Adipocyte (in vitro differentiated cells): Measurements from ENCODE around the gene TDRKH.

Experiments
- DNase-seq: peaks from one replicate; pipeline ENCODE4 v3.0.0-alpha.2; 2015; ENCODE audit warnings: low read depth
- H3K27me3 ChIP-seq: replicated peaks from 2 replicates; pipeline ENCODE4 v1.7.0; 2013; ENCODE audit warnings: mild to moderate bottlenecking, low read length, moderate library complexity; ENCODE audit not compliant: control insufficient read depth, insufficient read depth
- H3K36me3 ChIP-seq: 2 replicates; pipeline ENCODE4 v1.7.0; 2013; ENCODE audit warnings: low read length, mild to moderate bottlenecking, moderate library complexity; ENCODE audit not compliant: control insufficient read depth, insufficient read depth, severe bottlenecking
- H3K4me1 ChIP-seq: 2 replicates; pipeline ENCODE4 v1.7.0; 2013; ENCODE audit warnings: mild to moderate bottlenecking, low read length, moderate library complexity; ENCODE audit not compliant: control insufficient read depth, insufficient read depth
- H3K4me3 ChIP-seq: 2 replicates; pipeline ENCODE4 v1.7.0; 2013; ENCODE audit warnings: mild to moderate bottlenecking, low read length, moderate library complexity
- H3K9ac ChIP-seq: 2 replicates; pipeline ENCODE4 v1.7.0; 2013; ENCODE audit warnings: mild to moderate bottlenecking, low read length, moderate library complexity
- H3K9me3 ChIP-seq: 2 replicates; pipeline ENCODE4 v1.7.0; 2013; ENCODE audit warnings: mild to moderate bottlenecking, low read length, moderate library complexity; ENCODE audit not compliant: control insufficient read depth

The TDRKH gene

GRCh38 chr1:151820940-151821339 lies 30.6 kb upstream of the TDRKH start:
- no peaks in the 10 kb centered on the region for H3K36me3 ChIP-seq
- no peak for DNase-seq
- H3K4me3 ChIP-seq, result no peak overlapping the region
- no peak overlapping the region for H3K9ac ChIP-seq
- peaks cover 30% of the 10 kb centered on the region for H3K4me1 ChIP-seq
- H3K9me3 ChIP-seq, result no peaks in the 10 kb centered on the region
- peaks cover 39% of the 10 kb centered on the region for H3K27me3 ChIP-seq

GRCh38 chr1:151819976-151820623 lies 29.8 kb upstream of the TDRKH start:
- no peak overlapping the region for H3K4me3 ChIP-seq
- DNase-seq, result no peak
- no peaks in the 10 kb centered on the region for H3K9me3 ChIP-seq
- H3K27me3 ChIP-seq, result peaks cover 46% of the 10 kb centered on the region
- no peak overlapping the region for H3K9ac ChIP-seq
- peaks cover 22% of the 10 kb centered on the region for H3K4me1 ChIP-seq
- H3K36me3 ChIP-seq, result no peaks in the 10 kb centered on the region

- Histone ChIP-seq H3K9me3 (no peaks in the 10 kb centered on the region), H3K4me1 (peaks cover 20% of the 10 kb centered on the region), H3K36me3 (no peaks in the 10 kb centered on the region), H3K9ac (no peak overlapping the region), H3K4me3 (no peak overlapping the region), H3K27me3 (peaks cover 49% of the 10 kb centered on the region)
- no peak for DNase-seq
Observed at GRCh38 chr1:151819227-151819835, 29.0 kb upstream of the TDRKH start.

- Histone ChIP-seq H3K27me3 (peaks cover 49% of the 10 kb centered on the region), H3K36me3 (no peaks in the 10 kb centered on the region), H3K9me3 (no peaks in the 10 kb centered on the region), H3K4me3 (no peak overlapping the region), H3K4me1 (peaks cover 20% of the 10 kb centered on the region), H3K9ac (no peak overlapping the region)
- no peak for DNase-seq
Observed at GRCh38 chr1:151817353-151817730, 27.0 kb upstream of the TDRKH start.

GRCh38 chr1:151816548-151817352 lies 26.4 kb upstream of the TDRKH start:
- Histone ChIP-seq H3K27me3 (peaks cover 49% of the 10 kb centered on the region), H3K36me3 (no peaks in the 10 kb centered on the region), H3K4me3 (no peak overlapping the region), H3K4me1 (peaks cover 20% of the 10 kb centered on the region), H3K9ac (no peak overlapping the region), H3K9me3 (no peaks in the 10 kb centered on the region)
- no peak for DNase-seq

- Histone ChIP-seq H3K27me3 (peaks cover 49% of the 10 kb centered on the region), H3K4me1 (peaks cover 21% of the 10 kb centered on the region), H3K9ac (no peak overlapping the region), H3K36me3 (no peaks in the 10 kb centered on the region), H3K9me3 (no peaks in the 10 kb centered on the region), H3K4me3 (no peak overlapping the region)
- no peak for DNase-seq
Observed at GRCh38 chr1:151815716-151816327, 25.5 kb upstream of the TDRKH start.

GRCh38 chr1:151814971-151815545 lies 24.8 kb upstream of the TDRKH start:
- Histone ChIP-seq H3K36me3 (no peaks in the 10 kb centered on the region), H3K4me1 (peaks cover 20% of the 10 kb centered on the region), H3K9ac (no peak overlapping the region), H3K27me3 (peaks cover 49% of the 10 kb centered on the region), H3K9me3 (no peaks in the 10 kb centered on the region), H3K4me3 (no peak overlapping the region)
- no peak for DNase-seq

GRCh38 chr1:151814426-151814825 lies 24.1 kb upstream of the TDRKH start:
- H3K4me1 ChIP-seq, result peaks cover 20% of the 10 kb centered on the region
- no peaks in the 10 kb centered on the region for H3K9me3 ChIP-seq
- H3K9ac ChIP-seq, result no peak overlapping the region
- no peaks in the 10 kb centered on the region for H3K36me3 ChIP-seq
- no peak overlapping the region for H3K4me3 ChIP-seq
- H3K27me3 ChIP-seq, result peaks cover 49% of the 10 kb centered on the region
- DNase-seq, result no peak

GRCh38 chr1:151813271-151813977 lies 23.1 kb upstream of the TDRKH start:
- no peak overlapping the region for H3K9ac ChIP-seq
- H3K4me3 ChIP-seq, result no peak overlapping the region
- H3K36me3 ChIP-seq, result no peaks in the 10 kb centered on the region
- H3K4me1 ChIP-seq, result peaks cover 23% of the 10 kb centered on the region
- no peaks in the 10 kb centered on the region for H3K9me3 ChIP-seq
- H3K27me3 ChIP-seq, result peaks cover 48% of the 10 kb centered on the region
- DNase-seq, result no peak

GRCh38 chr1:151811181-151811580 lies 20.9 kb upstream of the TDRKH start:
- peaks cover 23% of the 10 kb centered on the region for H3K4me1 ChIP-seq
- H3K27me3 ChIP-seq, result peaks cover 54% of the 10 kb centered on the region
- DNase-seq, result no peak
- H3K4me3 ChIP-seq, result peak overlapping the region; percentile 10
- H3K9me3 ChIP-seq, result no peaks in the 10 kb centered on the region
- H3K9ac ChIP-seq, result no peak overlapping the region
- no peaks in the 10 kb centered on the region for H3K36me3 ChIP-seq
